CD14-positive monocyte (primary cell): ENCODE data around the gene MACROD2. TPM values are rescaled to one million over a fixed set of nuclear protein-coding genes. Genes with fewer than 3 reads are reported as not detected.

Source experiments
- DNase-seq, 3 donors: peaks; one replicate each; pipeline ENCODE4 v3.0.0-alpha.2; 2011 to 2022
- H2AFZ ChIP-seq: 2 replicates; pipeline ENCODE4 v1.6.0; 2012; ENCODE audit warnings: mild to moderate bottlenecking, low read depth, low read length, inconsistent platforms; ENCODE audit not compliant: insufficient read depth, poor library complexity, severe bottlenecking
- H3K27ac ChIP-seq, 2 donors: 1 replicate in 1 of 2; 2 replicates in 1 of 2; pipeline ENCODE4 v1.5.1; 2012 to 2013; ENCODE audit warnings: low read length in 2 of 2, control low read depth in 1 of 2, inconsistent platforms in 1 of 2, low read depth in 1 of 2, mild to moderate bottlenecking in 1 of 2
- H3K27me3 ChIP-seq, 2 donors: one replicate each; pipeline versions ENCODE4 v1.6.0 to v1.6.1; 2011 to 2013; ENCODE audit warnings: low read length in 2 of 2; ENCODE audit not compliant: control insufficient read depth in 2 of 2, insufficient read depth in 2 of 2
- H3K36me3 ChIP-seq, 2 donors: replicated peaks in 1 of 2; 1 replicate in 1 of 2; 2 replicates in 1 of 2; pipeline versions ENCODE4 v1.5.1 to v1.6.1; 2012 to 2013; ENCODE audit warnings: low read length in 2 of 2, control low read depth in 1 of 2, inconsistent platforms in 1 of 2, mild to moderate bottlenecking in 1 of 2; ENCODE audit not compliant: insufficient read depth in 2 of 2, control insufficient read depth in 1 of 2
- H3K4me1 ChIP-seq, 2 donors: 1 replicate in 1 of 2; 2 replicates in 1 of 2; pipeline versions ENCODE4 v1.5.1 to v1.6.1; 2012 to 2013; ENCODE audit warnings: low read length in 2 of 2, control low read depth in 1 of 2, inconsistent platforms in 1 of 2, mild to moderate bottlenecking in 1 of 2, moderate library complexity in 1 of 2; ENCODE audit not compliant: insufficient read depth in 2 of 2, control insufficient read depth in 1 of 2
- H3K4me2 ChIP-seq: replicated peaks from 2 replicates; pipeline ENCODE3; 2012; ENCODE audit warnings: low read length, moderate library complexity, mild to moderate bottlenecking; ENCODE audit not compliant: poor library complexity, severe bottlenecking; ENCODE audit errors: extremely low read depth
- H3K4me3 ChIP-seq, 3 experiments: fragments of 200-600 bp in 1 of 3; sonication (generic) in 1 of 3; replicated peaks in 1 of 3; 1 replicate in 2 of 3; 2 replicates in 1 of 3; pipeline ENCODE4 v1.5.1; 2011 to 2013; ENCODE audit warnings: low read length in 3 of 3, mild to moderate bottlenecking in 3 of 3, control low read depth in 2 of 3, low read depth in 2 of 3, inconsistent platforms in 1 of 3, moderate library complexity in 1 of 3
- H3K79me2 ChIP-seq: 2 replicates; pipeline ENCODE4 v1.6.0; 2012; ENCODE audit warnings: mild to moderate bottlenecking, control low read depth, inconsistent platforms, low read length, moderate library complexity; ENCODE audit not compliant: insufficient read depth
- H3K9ac ChIP-seq: 2 replicates; pipeline ENCODE4 v1.6.0; 2017; ENCODE audit warnings: low read length, mild to moderate bottlenecking; ENCODE audit not compliant: insufficient read depth, poor library complexity, severe bottlenecking
- H3K9me3 ChIP-seq, 2 donors: replicated peaks in 1 of 2; 1 replicate in 1 of 2; 2 replicates in 1 of 2; pipeline versions ENCODE4 v1.5.1 to v1.6.1; 2012 to 2013; ENCODE audit warnings: low read length in 2 of 2, control low read depth in 1 of 2; ENCODE audit not compliant: control insufficient read depth in 1 of 2, insufficient read depth in 1 of 2
- H4K20me1 ChIP-seq: 2 replicates; pipeline ENCODE4 v1.6.0; 2012; ENCODE audit warnings: mild to moderate bottlenecking, low read length, control low read depth, moderate library complexity; ENCODE audit not compliant: insufficient read depth
- H3K27ac Mint-ChIP-seq, 7 donors: one replicate each; pipeline ENCODE4 v1.8.0; 2020; ENCODE audit warnings: mild to moderate bottlenecking in 7 of 7, mixed read lengths in 7 of 7, moderate library complexity in 6 of 7, inconsistent platforms in 2 of 7
- H3K27me3 Mint-ChIP-seq, 3 donors: one replicate each; pipeline ENCODE4 v1.8.0; 2021 to 2022; ENCODE audit warnings: low read depth in 3 of 3, mild to moderate bottlenecking in 3 of 3, mixed read lengths in 3 of 3, moderate library complexity in 3 of 3, inconsistent platforms in 1 of 3
- H3K36me3 Mint-ChIP-seq, 2 donors: one replicate each; pipeline ENCODE4 v1.8.0; 2020; ENCODE audit warnings: mixed read lengths in 2 of 2, inconsistent platforms in 1 of 2, mild to moderate bottlenecking in 1 of 2
- H3K4me1 Mint-ChIP-seq: one replicate; pipeline ENCODE4 v1.8.0; 2020; ENCODE audit warnings: mild to moderate bottlenecking, mixed read lengths
- H3K4me3 Mint-ChIP-seq, 2 donors: one replicate each; pipeline ENCODE4 v1.8.0; 2020; ENCODE audit warnings: mild to moderate bottlenecking in 2 of 2, mixed read lengths in 2 of 2, moderate library complexity in 1 of 2
- H3K9me3 Mint-ChIP-seq, 7 donors: one replicate each; pipeline ENCODE4 v1.8.0; 2020 to 2022; ENCODE audit warnings: mixed read lengths in 7 of 7, mild to moderate bottlenecking in 6 of 7, moderate library complexity in 6 of 7, inconsistent platforms in 2 of 7
- CTCF ChIP-seq: fragments of 200-600 bp; IDR thresholded peaks from one replicate; pipeline ENCODE4 v1.8.0; 2022; ENCODE audit warnings: antibody characterized with exemption, mild to moderate bottlenecking
- WGBS: methylation state at CpG from one replicate; pipeline ENCODE4 v1.1.5; 2013; ENCODE audit warnings: missing lambda C conversion rate; ENCODE audit not compliant: insufficient coverage; 5-methylcytosine and 5-hydroxymethylcytosine counted together
- intact Hi-C, 2 donors: fragments of 100-400 bp; cut with micrococcal nuclease; formaldehyde crosslinking; loops; one replicate each; pipeline versions ENCODE4 v1.15.0 to v1.15.1; 2023
- polyA plus RNA-seq, 3 donors: library from polyadenylated mRNA; depleted of rRNA in 1 of 3; unstranded in 2 of 3; stranded (reverse) in 1 of 3; fragments of 300-500 nt in 2 of 3; fragments of >200 nt in 1 of 3; fragmentation: Illumina TruSeq in 2 of 3; gene quantifications; 1 replicate in 2 of 3; 2 replicates in 1 of 3; pipeline ENCODE4 v1.2.3, GENCODE V29; 2012 to 2021

MACROD2 gene
- polyA plus RNA-seq, 3 donors = 0.23 TPM; not detected in 2

DNA sequence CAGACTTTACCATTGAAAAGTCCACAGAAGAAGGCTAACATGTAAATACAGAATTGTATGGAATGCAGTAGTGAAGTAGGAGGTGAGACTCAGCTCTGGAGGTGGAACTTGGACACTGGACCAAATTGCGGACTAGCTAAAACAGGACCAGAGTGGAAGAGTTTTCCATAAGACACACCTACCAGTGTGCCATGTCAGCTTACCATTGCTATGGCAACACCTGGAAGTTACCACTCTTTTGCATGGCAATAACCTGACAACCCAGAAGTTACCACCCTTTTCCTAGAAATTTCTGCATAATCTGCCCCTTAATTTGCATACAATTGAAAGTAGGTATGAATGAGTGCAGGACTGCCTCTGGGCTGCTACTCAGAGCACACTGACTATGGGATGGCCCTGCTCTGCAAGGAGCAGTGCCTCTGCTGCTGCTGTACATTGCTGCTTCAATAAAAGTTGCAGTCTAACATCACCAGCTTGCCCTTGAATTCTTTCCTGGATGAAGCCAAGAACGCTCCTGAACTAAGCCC is 911.7 kb downstream of the MACROD2 start:
- Histone ChIP-seq H3K36me3 (no peaks in the 10 kb centered on the region), H3K9ac (no peak overlapping the region), H3K9me3 (no peaks in the 10 kb centered on the region), H3K79me2 (no peaks in the 10 kb centered on the region), H3K4me3 (no peak overlapping the region), H3K27ac (no peak overlapping the region), H3K4me2 (no peak overlapping the region), H4K20me1 (no peaks in the 10 kb centered on the region), H2AFZ (no peak overlapping the region), H3K27me3 (no peaks in the 10 kb centered on the region), H3K4me1 (no peaks in the 10 kb centered on the region)
- DNase-seq = no peak
- Mint-ChIP-seq H3K9me3 (peaks cover 0 to 15% (median 3%) of the 10 kb centered on the region in 7 donors), H3K4me3 (no peak overlapping the region), H3K4me1 (peaks cover 5% of the 10 kb centered on the region), H3K27ac (no peak overlapping the region), H3K36me3 (no peaks in the 10 kb centered on the region), H3K27me3 (no peaks in the 10 kb centered on the region)
- intact Hi-C loops = no loop called here
- 100% methylated on average over 1 of the region's 2 CpGs for WGBS
- no peak for TF ChIP-seq CTCF

DNA sequence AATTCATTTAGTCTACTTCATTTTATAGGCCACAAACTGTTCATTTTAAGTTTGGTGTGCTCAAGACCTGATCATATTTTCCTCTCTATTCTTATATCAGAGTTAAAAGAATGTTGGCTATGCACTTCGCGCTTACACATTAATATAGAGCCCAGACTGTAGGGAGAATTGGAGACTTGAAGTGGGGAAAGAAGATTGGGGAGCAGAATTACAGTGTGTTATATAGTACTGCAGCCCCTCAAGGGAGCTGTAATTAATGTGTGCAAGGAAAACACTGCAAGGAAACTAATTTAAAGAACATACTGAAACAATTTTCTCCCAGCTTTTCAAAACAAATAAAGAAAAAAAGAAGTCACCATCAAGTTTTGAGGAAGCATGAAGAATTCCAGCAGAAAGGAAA is 914.8 kb downstream of the MACROD2 start:
- H3K27me3 ChIP-seq = no peaks in the 10 kb centered on the region
- no peak for TF ChIP-seq CTCF
- H3K4me1 ChIP-seq = no peaks in the 10 kb centered on the region
- Mint-ChIP-seq H3K4me3 (no peak overlapping the region), H3K27me3 (no peaks in the 10 kb centered on the region), H3K27ac (no peak overlapping the region), H3K4me1 (no peaks in the 10 kb centered on the region), H3K36me3 (no peaks in the 10 kb centered on the region), H3K9me3 (peaks cover 0 to 10% (median 1%) of the 10 kb centered on the region in 7 donors)
- intact Hi-C loops = no loop called here
- no peak overlapping the region for H3K4me3 ChIP-seq
- no peaks in the 10 kb centered on the region for H3K9me3 ChIP-seq
- no peak for DNase-seq
- H3K27ac ChIP-seq = no peak overlapping the region
- H3K79me2 ChIP-seq = no peaks in the 10 kb centered on the region
- H2AFZ ChIP-seq = no peak overlapping the region
- no peaks in the 10 kb centered on the region for H4K20me1 ChIP-seq
- H3K36me3 ChIP-seq = no peaks in the 10 kb centered on the region
- H3K4me2 ChIP-seq = no peak overlapping the region
- no CpG with 5 or more reads among the region's 2 CpGs for WGBS
- no peak overlapping the region for H3K9ac ChIP-seq
